ENCODE results near the gene HSBP1.

Gene HSBP1

DNA sequence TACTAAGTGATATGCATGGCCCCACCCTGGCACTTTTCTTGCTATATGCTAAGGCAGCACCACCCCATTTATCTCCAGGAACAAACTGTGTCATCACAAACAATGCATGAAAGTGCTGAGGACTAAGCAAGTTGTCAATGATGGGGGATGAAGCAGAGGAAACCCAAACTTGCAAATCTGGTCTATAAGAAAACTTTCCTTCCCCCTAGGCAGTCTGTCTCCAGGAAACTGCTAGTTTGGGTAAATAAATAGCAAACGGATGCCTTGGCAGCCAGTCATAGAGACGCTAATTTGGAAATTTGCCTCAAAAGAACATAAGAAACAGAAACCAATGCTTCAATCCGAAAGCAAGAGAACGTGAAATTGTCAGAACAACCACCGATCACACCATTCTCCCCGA, 5.6 kb upstream of the HSBP1 start:
- no peak overlapping the region for H3K27ac ChIP-seq
- DNase-seq (ENCODE audit: low spot score), result peak; percentile 69
- CTCF ChIA-PET, result no interaction called here
- POLR2A ChIA-PET (ENCODE audit: low non-redundant PET), result no interaction called here
- TF ChIP-seq, protein P1, sequence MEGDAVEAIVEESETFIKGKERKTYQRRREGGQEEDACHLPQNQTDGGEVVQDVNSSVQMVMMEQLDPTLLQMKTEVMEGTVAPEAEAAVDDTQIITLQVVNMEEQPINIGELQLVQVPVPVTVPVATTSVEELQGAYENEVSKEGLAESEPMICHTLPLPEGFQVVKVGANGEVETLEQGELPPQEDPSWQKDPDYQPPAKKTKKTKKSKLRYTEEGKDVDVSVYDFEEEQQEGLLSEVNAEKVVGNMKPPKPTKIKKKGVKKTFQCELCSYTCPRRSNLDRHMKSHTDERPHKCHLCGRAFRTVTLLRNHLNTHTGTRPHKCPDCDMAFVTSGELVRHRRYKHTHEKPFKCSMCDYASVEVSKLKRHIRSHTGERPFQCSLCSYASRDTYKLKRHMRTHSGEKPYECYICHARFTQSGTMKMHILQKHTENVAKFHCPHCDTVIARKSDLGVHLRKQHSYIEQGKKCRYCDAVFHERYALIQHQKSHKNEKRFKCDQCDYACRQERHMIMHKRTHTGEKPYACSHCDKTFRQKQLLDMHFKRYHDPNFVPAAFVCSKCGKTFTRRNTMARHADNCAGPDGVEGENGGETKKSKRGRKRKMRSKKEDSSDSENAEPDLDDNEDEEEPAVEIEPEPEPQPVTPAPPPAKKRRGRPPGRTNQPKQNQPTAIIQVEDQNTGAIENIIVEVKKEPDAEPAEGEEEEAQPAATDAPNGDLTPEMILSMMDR (conservative IDR thresholded peaks at IDR 0.05; ENCODE audit: low read depth), result no peak

DNA sequence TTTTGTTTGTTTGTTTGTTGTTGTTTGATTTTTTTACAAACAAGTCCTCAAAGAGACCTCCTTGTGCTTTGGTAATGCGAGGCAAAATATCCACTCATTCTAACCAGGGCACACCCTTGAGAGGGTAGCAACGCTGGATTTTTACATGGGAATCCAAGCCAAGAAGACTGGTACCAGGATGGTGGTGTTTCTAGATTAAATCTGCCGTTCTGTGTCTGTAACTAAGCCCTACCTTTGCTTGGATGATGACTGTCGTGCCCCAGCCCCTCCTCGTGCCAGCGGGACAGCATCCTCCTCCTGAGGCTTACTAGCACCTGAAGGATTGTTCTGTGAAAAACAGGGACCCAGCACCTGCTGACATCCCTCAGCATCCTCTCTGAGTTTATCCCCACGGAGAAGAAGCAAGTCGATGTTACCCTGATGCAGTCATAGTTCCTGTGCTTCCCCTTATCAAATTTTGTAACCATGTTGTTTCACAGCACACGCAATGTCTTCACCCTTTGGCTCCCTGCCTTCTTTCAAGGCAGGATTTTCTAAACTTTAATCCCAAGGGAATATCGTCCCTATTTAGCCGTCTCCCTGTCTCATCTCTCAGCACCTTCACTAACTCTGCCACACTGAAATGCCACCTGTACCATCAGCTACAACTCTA, 5.1 kb upstream of the HSBP1 start:
- POLR2A ChIA-PET (ENCODE audit: low non-redundant PET), result no interaction called here

DNA sequence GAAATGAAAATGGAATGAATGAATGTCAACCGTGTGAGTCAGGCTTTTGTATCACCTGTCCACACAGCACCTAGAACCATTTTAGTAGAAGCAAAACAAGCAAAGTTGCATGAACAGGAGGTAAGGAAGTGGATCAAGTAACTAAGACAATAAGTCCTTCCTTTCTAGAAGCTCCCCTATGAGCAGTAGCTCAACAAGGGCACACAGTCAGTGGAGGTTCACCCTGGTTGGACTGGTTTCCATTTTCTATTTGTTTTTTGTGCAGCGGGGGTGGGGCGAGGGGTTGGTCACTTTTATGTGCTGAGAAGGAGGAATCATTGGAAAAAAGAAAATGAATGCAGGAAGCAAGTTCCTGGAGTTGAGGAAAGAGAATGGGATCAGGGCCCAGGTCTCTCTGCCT, 4.0 kb upstream of the HSBP1 start:
- ChIA-PET POLR2A (ENCODE audit: low non-redundant PET) (no interaction called here), CTCF (interaction anchor here (0.6 to 0.7 kb wide), 2 partner anchors 53 to 153 kb away, joined by 3 read pairs; no protein-coding TSS in a partner anchor)
- TF ChIP-seq, protein P1 (conservative IDR thresholded peaks at IDR 0.05; ENCODE audit: low read depth), result no peak
- no peak overlapping the region for H3K27ac ChIP-seq
- no peak for DNase-seq (ENCODE audit: low spot score)

More for the DNA sequence above, 5.1 kb upstream of the HSBP1 start:
- CTCF ChIA-PET, result no interaction called here
- TF ChIP-seq, protein P1 (conservative IDR thresholded peaks at IDR 0.05; ENCODE audit: low read depth), result no peak
- no peak overlapping the region for H3K27ac ChIP-seq
- no peak for DNase-seq (ENCODE audit: low spot score)

DNA sequence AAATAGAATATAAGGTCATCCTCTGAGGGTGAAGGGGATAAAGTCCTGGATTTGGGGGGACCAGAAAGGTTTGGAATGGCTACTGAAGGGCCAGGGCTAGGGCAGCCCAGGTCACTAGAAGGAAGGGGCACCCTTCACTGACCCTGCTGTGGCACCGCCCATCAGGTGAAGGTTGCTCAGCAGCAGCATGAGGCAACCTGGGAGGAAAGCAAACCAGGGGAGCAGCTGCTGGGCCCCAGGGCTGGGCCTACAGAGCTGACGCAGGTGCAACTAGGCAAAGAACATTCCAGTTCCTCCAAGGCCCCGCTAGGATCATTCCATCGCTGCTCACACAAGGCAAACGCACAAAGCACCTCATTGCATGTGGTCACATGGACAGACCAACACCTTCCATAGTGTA, 3.4 kb upstream of the HSBP1 start:
- POLR2A ChIA-PET (ENCODE audit: low non-redundant PET), result no interaction called here
- DNase-seq (ENCODE audit: low spot score), result no peak
- no peak overlapping the region for H3K27ac ChIP-seq
- CTCF ChIA-PET, result interaction anchor here (0.6 kb wide), 1 partner anchor 152 kb away, joined by 3 read pairs; no protein-coding TSS in a partner anchor
- TF ChIP-seq, protein P1 (conservative IDR thresholded peaks at IDR 0.05; ENCODE audit: low read depth), result no peak

DNA sequence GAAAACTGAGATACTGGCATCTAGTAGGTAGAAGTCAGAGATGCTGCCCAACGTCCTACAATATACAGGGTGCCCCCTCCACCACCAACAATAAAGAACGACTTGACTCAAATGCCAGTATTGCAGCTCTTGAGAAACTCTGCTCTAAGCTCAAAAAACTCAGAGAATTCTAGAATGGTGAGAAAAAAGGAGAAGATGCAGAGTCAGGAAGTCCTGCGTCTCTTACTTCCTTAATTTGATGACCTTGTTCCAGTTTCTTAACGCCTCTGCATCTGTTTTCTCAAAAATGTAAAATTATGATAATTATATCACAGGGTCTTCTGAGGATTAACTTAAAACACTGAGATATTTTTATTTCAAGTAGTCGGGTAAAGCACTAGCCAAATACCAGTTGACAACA, 1.7 kb upstream of the HSBP1 start:
- ChIA-PET POLR2A (ENCODE audit: low non-redundant PET) (no interaction called here), CTCF (no interaction called here)
- H3K27ac ChIP-seq, result no peak overlapping the region
- no peak for DNase-seq (ENCODE audit: low spot score)
- TF ChIP-seq, protein P1 (conservative IDR thresholded peaks at IDR 0.05; ENCODE audit: low read depth), result no peak

DNA sequence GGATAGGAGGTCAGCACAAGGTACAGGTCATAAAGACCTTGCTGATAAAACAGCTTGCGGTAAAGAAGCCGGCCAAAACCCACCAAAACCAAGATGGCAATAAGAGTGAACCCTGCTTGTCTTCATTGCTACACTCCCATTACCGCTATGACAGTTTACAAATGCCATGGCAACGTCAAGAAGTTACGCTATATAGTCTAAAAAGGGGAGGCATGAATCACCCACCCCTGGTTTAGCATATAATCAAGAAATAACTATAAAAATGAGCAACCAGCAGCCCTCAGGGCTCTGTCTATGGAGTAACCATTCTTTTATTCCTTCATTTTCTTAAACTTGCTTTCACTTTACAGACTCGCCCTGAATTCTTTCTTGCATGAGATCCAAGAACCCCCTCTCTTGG, 1.0 kb upstream of the HSBP1 start:
- no peak for DNase-seq (ENCODE audit: low spot score)
- TF ChIP-seq, protein P1 (conservative IDR thresholded peaks at IDR 0.05; ENCODE audit: low read depth), result no peak
- H3K27ac ChIP-seq, result no peak overlapping the region
- ChIA-PET CTCF (no interaction called here), POLR2A (ENCODE audit: low non-redundant PET) (interaction anchor here (0.7 kb wide), 1 partner anchor 1104 kb away, joined by 4 read pairs; no protein-coding TSS in a partner anchor)
